ENCODE measurements around the gene WNT7B.

WNT7B gene

DNA sequence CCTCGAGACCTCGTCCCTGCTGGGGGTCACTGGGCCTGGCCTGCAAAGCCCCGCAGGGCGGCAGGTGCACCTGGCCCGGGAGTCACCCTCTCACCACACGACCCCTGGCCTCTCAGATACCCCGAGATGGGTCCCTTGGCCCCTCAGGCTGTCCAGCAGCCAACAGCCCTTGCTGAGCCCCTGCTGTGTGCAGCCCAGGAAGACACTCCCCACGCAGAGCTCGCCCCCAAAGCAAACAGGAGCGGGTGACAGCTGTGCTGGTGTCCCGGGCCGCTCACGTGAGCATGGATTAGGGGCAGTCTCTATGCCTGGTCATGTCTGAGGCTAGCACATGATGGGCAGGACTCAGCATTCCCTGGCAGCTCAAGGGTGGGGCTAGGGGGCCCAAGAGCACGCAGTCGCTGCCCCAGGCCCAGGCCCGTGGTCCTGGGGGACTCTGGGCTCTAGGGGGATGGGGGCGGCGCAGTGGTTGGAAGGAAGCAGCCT, 31.3 kb downstream of the WNT7B start:
- FAIRE-seq (no peak), DNase-seq (ENCODE audit: insufficient read length, low spot score) (no peak)
- TF ChIP-seq, protein P1, sequence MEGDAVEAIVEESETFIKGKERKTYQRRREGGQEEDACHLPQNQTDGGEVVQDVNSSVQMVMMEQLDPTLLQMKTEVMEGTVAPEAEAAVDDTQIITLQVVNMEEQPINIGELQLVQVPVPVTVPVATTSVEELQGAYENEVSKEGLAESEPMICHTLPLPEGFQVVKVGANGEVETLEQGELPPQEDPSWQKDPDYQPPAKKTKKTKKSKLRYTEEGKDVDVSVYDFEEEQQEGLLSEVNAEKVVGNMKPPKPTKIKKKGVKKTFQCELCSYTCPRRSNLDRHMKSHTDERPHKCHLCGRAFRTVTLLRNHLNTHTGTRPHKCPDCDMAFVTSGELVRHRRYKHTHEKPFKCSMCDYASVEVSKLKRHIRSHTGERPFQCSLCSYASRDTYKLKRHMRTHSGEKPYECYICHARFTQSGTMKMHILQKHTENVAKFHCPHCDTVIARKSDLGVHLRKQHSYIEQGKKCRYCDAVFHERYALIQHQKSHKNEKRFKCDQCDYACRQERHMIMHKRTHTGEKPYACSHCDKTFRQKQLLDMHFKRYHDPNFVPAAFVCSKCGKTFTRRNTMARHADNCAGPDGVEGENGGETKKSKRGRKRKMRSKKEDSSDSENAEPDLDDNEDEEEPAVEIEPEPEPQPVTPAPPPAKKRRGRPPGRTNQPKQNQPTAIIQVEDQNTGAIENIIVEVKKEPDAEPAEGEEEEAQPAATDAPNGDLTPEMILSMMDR (IDR thresholded peaks at IDR 0.05; ENCODE audit: insufficient read depth, missing control alignments), result no peak

DNA sequence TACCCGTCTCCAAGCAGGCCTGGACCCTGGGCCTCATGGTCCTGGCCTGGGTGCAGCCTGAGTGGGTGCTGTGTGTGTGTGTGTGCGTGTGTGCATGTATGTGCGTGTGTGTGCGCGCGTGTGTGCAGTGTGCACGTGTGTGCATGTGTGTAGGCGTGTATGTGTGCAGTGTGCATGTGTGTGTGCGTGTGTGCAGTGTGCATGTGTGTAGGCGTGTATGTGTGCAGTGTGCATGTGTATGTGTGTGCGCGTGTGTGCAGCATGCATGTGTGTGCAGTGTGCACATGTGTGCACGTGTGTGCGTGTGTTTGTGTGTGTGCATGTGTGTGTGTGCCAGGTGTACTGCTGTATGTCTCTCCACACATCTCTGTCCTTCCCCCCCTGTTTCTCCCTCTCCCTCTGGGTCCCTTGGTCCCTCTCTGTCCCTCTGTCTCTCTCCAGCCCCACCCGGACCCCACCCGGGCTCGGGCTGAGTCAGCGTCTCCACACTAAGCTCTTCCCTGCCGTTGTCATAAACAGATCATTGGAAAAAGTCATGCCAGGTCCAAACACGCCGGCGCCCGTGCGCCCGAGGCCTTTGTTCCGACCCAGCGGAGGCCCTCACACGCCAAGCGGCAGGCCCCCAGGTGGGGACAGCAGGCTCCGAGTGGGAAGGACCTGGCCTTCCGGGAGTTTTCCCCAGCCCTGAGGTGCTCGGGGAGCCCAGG, 34.0 kb downstream of the WNT7B start:
- TF ChIP-seq, protein P1 (IDR thresholded peaks at IDR 0.05; ENCODE audit: insufficient read depth, missing control alignments), result no peak
- FAIRE-seq, result no peak

DNA sequence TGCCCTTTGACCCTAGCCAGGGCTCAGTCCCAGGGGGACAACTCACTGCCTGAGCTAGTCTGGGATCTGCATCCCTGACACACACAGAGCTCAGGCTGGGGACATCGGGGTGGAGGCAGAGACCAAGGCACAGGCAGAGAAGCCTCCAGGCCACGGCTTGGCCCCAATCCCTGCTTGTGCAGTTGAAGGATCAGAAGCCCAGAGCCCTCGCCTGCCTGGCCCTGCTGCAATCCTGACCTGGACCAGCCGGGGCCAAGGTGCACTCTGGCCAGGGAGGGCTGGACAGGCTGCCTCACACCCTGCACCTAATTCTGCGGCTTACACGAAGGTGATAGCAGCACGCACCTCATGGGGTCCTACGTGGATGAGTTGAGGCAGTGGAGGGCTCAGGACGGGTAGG, 34.6 kb downstream of the WNT7B start:
- DNase-seq (ENCODE audit: insufficient read length, low spot score) (no peak), FAIRE-seq (no peak)
- TF ChIP-seq, protein P1 (IDR thresholded peaks at IDR 0.05; ENCODE audit: insufficient read depth, missing control alignments), result no peak

More for the DNA sequence above, 34.0 kb downstream of the WNT7B start:
- DNase-seq (ENCODE audit: insufficient read length, low spot score), result no peak

DNA sequence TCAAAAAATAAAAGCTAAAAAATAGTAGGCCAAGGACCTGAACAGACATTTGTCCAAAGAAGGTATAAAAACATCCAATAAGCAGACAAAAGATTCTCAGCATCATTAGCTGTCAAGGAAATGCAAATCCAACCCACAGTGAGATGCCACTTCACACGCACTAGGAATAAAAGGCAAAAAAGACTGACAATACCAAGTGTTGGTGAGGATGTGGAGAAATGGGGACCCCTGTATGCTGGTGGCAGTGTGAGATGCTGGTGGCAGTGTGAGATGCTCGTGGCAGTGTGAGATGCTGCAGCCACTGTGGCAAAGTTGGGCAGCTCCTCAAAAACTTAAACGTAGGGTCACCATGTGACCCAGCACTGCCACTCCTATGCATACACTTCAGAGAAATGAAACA, 38.0 kb downstream of the WNT7B start:
- no peak for FAIRE-seq
- DNase-seq (ENCODE audit: insufficient read length, low spot score), result no peak
- TF ChIP-seq, protein P1 (IDR thresholded peaks at IDR 0.05; ENCODE audit: insufficient read depth, missing control alignments), result no peak

DNA sequence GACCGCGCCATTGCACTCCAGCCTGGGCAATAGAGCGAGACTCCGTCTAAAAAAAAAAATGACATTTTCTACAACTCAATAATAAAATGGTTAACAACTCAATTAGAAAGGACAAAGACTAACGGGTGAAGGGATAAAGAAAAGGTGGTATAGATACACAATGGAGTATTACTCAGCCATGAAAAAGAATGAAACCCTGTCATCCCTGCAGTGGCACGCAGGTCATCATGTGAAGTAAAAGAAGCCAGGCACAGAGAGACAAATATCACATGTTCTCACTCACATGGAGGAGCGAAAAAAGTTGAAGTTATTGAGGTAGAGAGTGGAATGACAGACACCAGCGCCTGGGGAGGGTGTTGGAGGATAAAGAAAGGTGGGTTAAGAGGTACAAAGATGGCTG, 39.0 kb downstream of the WNT7B start:
- DNase-seq (ENCODE audit: insufficient read length, low spot score) (no peak), FAIRE-seq (no peak)
- TF ChIP-seq, protein P1 (IDR thresholded peaks at IDR 0.05; ENCODE audit: insufficient read depth, missing control alignments), result no peak

DNA sequence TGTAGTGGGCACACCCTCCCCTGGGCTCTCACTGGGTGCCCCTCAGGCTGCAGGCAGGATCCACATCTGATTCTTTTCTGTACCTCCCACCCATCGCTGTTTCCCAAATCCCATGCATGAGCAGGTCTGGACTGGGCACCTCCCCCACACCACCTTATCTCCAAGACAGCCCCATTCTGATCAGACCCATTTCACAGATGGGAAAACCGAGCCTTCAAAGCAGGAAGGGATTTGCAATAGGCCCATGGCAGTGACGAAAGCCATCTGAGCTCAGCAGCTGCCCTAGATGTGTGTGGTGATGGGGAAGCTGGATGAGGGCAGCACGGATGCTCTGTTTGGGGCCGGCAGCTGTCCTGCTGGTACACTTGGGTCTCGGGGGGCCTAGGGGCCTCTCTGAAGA, 41.4 kb downstream of the WNT7B start:
- TF ChIP-seq, protein P1 (IDR thresholded peaks at IDR 0.05; ENCODE audit: insufficient read depth, missing control alignments), result no peak
- DNase-seq (ENCODE audit: insufficient read length, low spot score), result no peak
- FAIRE-seq, result no peak

DNA sequence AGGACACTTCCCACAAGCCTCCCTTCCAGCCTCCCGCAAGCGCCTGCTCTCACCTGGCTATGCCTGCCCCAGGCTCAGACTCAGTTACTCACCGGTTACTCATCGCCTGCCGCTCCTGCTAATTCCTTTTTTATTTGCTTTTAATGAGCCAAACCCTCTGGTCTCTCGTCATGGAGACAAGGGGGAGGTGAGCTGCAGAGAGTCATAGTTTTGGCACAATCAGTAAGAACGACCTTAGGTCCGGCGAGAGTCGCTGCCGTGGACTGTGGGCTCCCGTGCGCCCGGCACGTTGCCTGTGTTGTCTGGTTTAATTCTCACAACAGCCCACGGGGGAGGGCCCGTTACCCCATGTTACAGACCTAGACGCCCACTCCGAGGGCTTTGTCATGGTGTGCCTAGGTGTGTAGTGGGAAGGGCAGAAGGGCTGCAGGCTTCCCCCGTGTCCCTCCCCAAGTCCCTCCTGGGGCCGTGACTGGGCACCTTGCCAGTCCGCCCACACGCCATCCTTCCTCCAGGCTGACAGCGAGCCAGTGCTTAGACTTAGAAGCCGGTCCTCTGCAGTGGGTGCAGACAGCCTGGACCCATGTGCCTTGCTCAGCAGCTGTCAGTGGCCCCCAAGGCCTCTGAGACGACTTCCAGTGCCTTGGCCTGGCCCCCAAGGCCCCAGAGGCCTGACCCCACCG, 42.2 kb downstream of the WNT7B start:
- DNase-seq (ENCODE audit: insufficient read length, low spot score), result no peak
- TF ChIP-seq, protein P1 (IDR thresholded peaks at IDR 0.05; ENCODE audit: insufficient read depth, missing control alignments), result no peak
- FAIRE-seq, result no peak
